Measurements from ENCODE around the gene RAB31.

The RAB31 gene

DNA sequence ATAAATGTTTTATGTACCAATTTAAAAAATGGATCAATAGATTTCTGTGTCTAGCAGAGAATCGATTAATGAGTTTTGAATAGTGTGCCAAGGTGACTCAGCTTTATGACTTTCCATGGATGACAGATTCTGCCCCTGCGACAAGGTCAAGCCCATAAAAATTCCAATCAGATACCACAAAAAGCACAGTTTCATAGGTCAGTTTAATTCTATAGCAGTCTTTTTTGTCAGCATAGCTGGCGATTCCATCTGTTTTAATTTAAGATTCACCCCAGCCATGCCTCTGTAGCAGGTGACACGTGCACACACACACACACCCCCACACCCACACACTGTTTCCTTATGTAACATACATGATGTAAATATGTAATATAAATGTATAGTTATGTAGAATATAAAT is 28.9 kb downstream of the RAB31 start:
- no peak for DNase-seq (ENCODE audit: low read depth)
- TF ChIP-seq MYC (IDR thresholded peaks at IDR 0.05; ENCODE audit: low read depth, low read length) (no peak), POLR2A (IDR thresholded peaks at IDR 0.05; ENCODE audit: extremely low read depth, insufficient read length) (no peak)
- TF ChIP-seq, protein P1, sequence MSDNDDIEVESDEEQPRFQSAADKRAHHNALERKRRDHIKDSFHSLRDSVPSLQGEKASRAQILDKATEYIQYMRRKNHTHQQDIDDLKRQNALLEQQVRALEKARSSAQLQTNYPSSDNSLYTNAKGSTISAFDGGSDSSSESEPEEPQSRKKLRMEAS (IDR thresholded peaks at IDR 0.05; ENCODE audit: low read depth, low read length) = no peak
- TF ChIP-seq, protein P2, sequence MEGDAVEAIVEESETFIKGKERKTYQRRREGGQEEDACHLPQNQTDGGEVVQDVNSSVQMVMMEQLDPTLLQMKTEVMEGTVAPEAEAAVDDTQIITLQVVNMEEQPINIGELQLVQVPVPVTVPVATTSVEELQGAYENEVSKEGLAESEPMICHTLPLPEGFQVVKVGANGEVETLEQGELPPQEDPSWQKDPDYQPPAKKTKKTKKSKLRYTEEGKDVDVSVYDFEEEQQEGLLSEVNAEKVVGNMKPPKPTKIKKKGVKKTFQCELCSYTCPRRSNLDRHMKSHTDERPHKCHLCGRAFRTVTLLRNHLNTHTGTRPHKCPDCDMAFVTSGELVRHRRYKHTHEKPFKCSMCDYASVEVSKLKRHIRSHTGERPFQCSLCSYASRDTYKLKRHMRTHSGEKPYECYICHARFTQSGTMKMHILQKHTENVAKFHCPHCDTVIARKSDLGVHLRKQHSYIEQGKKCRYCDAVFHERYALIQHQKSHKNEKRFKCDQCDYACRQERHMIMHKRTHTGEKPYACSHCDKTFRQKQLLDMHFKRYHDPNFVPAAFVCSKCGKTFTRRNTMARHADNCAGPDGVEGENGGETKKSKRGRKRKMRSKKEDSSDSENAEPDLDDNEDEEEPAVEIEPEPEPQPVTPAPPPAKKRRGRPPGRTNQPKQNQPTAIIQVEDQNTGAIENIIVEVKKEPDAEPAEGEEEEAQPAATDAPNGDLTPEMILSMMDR (IDR thresholded peaks at IDR 0.05; ENCODE audit: low read depth, low read length) = no peak
- H3K4me3 ChIP-seq (ENCODE audit: low read depth, low read length) = no peak overlapping the region

DNA sequence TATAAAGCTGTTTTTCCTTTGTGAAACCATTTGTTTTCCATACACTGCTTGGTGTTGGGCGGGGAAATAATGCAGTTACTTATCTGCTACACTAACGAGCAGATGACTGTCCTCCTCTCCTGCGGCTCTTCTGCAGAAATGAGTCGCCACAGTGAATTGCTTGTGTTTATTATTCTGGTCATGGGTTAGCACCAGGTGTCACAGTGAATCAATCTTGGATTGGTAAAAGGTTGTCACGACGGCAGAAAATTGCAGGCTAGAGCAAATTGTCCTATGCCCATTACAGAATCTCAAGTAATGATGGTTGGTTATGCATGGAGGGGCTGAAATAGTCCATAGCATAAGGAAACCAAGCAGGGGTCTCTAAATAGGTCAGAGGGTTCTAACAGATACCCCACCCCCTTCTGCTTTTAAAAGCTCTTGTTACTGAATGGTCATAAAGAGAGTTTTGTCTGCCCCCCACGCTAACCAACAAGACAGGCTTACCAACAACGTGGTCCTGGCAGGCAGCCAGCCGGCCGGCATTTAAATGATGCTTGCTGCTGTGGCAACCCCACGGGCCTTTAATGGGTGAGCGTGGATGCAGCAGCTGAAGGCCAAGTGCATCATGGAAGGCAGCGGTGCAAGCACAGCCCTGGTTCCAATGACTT is 29.5 kb downstream of the RAB31 start:
- H3K4me3 ChIP-seq (ENCODE audit: low read depth, low read length) = no peak overlapping the region
- no peak for DNase-seq (ENCODE audit: low read depth)
- no peak for TF ChIP-seq POLR2A (IDR thresholded peaks at IDR 0.05; ENCODE audit: extremely low read depth, insufficient read length)
- TF ChIP-seq, protein P2 (IDR thresholded peaks at IDR 0.05; ENCODE audit: low read depth, low read length) = no peak
- TF ChIP-seq, protein P1 (IDR thresholded peaks at IDR 0.05; ENCODE audit: low read depth, low read length) = no peak
- no peak for TF ChIP-seq MYC (IDR thresholded peaks at IDR 0.05; ENCODE audit: low read depth, low read length)

DNA sequence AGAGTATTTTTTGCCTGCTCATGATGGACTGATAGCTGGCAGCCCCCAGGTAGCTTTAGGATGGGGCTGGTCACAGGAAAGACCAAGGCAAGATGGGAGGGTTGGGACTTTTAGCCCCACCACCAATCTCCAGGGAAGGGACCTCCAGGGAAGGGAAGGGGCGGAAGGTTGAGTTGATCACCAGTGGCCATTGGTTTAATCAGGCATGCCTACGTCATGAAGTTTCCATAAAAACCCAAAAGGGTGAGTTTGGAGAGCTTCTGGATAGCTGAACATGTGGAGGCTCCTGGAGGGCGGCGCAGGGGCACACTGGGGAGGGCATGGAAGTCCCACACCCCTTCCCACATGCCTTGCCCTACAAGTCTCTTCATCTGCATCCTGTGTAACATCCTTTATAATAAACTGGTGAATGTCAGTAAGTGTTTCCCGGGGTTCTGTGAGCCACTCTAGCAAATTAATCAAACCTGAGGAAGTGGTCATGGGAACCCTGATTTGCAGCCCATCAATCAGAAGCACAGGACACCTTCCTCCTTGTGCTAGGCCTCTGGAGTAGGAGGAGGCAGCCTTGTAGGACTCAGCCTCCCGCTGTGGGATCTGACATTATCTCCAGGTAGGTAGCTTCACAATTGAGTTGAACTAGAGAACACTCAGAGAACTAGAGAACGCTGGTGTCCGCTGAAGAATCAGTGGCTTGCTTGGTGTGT is 30.3 kb downstream of the RAB31 start:
- no peak for DNase-seq (ENCODE audit: low read depth)

DNA sequence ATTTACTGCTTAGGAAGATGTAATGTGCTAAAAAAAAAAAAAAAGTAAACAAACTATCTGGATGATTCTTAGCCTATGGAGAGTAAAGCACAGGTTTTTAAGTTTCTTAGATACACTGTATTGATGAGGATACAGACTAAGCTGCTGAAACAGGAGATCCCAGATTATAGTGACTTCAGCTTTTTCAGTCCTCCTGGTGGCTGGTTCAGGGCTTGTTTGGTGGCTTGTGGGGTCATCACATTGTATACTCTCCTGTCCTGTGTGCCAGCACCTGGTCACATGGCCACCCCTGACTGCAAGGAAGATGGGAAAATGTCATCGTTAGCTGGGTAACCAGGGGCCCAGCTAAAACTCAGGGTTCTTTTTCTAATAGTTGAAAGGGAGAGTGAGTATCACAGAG is 31.4 kb downstream of the RAB31 start:
- no peak for DNase-seq (ENCODE audit: low read depth)
- no peak overlapping the region for H3K4me3 ChIP-seq (ENCODE audit: low read depth, low read length)
- TF ChIP-seq, protein P1 (IDR thresholded peaks at IDR 0.05; ENCODE audit: low read depth, low read length) = no peak
- TF ChIP-seq, protein P2 (IDR thresholded peaks at IDR 0.05; ENCODE audit: low read depth, low read length) = no peak

More for the DNA sequence above, 30.3 kb downstream of the RAB31 start:
- no peak overlapping the region for H3K4me3 ChIP-seq (ENCODE audit: low read depth, low read length)
- TF ChIP-seq, protein P1 (IDR thresholded peaks at IDR 0.05; ENCODE audit: low read depth, low read length) = no peak
- TF ChIP-seq MYC (IDR thresholded peaks at IDR 0.05; ENCODE audit: low read depth, low read length) (no peak), POLR2A (IDR thresholded peaks at IDR 0.05; ENCODE audit: extremely low read depth, insufficient read length) (no peak)
- TF ChIP-seq, protein P2 (IDR thresholded peaks at IDR 0.05; ENCODE audit: low read depth, low read length) = no peak

DNA sequence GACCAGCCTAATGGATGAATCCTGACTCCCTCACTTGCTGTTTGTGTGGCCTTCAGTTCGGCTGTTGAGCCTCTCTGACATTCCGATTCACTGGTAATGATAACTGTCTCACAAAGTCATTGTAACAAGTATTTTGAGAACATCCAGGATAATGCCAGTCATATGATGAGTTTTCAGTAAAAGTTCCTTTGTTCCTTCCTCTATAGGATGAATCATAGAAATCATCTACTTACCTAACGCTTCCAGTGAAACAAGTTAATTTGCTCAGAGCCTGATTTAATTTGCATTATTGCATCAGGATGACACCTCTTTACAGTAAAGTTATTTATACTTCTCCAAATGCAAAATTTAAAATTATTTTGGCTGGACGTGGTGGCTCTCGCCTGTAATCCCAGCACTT is 32.0 kb downstream of the RAB31 start:
- no peak for TF ChIP-seq POLR2A (IDR thresholded peaks at IDR 0.05; ENCODE audit: extremely low read depth, insufficient read length)
- no peak for TF ChIP-seq MYC (IDR thresholded peaks at IDR 0.05; ENCODE audit: low read depth, low read length)
- no peak overlapping the region for H3K4me3 ChIP-seq (ENCODE audit: low read depth, low read length)
- DNase-seq (ENCODE audit: low read depth) = no peak

- no peak for DNase-seq (ENCODE audit: low read depth)
- TF ChIP-seq MYC (IDR thresholded peaks at IDR 0.05; ENCODE audit: low read depth, low read length) (no peak), POLR2A (IDR thresholded peaks at IDR 0.05; ENCODE audit: extremely low read depth, insufficient read length) (no peak)
- TF ChIP-seq, protein P2 (IDR thresholded peaks at IDR 0.05; ENCODE audit: low read depth, low read length) = no peak
- TF ChIP-seq, protein P1 (IDR thresholded peaks at IDR 0.05; ENCODE audit: low read depth, low read length) = no peak
Measured at GRCh38 chr18:9741406-9741792, 33.3 kb downstream of the RAB31 start.

More at GRCh38 chr18:9741406-9741792, 33.3 kb downstream of the RAB31 start:
- H3K4me3 ChIP-seq (ENCODE audit: low read depth, low read length) = no peak overlapping the region
